OCI-LY3 (cell line): ENCODE data around the gene ANO6.

Experiments
- EZH2phosphoT487 ChIP-seq: fragments of 200-600 bp; shearing (Covaris generic); IDR thresholded peaks from 2 replicates; pipeline ENCODE4 v1.6.1; 2018; ENCODE audit warnings: antibody characterized with exemption, mixed run types, low read depth
- TF ChIP-seq, protein P1 (sequence below): fragments of 200-600, 300-600 bp; sonication (generic); IDR thresholded peaks from 2 replicates; pipeline ENCODE4 v1.5.1; 2014; ENCODE audit warnings: antibody characterized with exemption, low read length, low read depth

DNA sequence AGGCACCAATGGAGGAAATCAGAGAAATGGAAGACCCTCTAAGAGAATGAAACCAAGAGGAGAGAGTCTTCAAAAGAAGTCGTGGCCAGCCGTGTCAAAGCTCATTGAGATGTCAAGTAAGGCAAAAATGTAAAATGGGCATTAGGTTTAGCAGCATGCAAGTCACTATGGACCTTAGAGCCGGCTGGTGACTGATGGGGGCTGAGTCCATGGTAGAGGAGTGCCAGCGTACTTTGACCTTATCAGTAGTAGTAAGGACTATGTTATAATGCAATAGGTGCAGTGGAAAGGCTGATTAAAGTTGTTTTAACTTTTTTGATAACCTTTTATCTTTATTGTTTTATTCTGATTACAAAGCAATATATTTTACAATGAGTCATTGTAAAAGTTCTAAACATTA, 66.5 kb downstream of the ANO6 start:
- TF ChIP-seq, protein P1, sequence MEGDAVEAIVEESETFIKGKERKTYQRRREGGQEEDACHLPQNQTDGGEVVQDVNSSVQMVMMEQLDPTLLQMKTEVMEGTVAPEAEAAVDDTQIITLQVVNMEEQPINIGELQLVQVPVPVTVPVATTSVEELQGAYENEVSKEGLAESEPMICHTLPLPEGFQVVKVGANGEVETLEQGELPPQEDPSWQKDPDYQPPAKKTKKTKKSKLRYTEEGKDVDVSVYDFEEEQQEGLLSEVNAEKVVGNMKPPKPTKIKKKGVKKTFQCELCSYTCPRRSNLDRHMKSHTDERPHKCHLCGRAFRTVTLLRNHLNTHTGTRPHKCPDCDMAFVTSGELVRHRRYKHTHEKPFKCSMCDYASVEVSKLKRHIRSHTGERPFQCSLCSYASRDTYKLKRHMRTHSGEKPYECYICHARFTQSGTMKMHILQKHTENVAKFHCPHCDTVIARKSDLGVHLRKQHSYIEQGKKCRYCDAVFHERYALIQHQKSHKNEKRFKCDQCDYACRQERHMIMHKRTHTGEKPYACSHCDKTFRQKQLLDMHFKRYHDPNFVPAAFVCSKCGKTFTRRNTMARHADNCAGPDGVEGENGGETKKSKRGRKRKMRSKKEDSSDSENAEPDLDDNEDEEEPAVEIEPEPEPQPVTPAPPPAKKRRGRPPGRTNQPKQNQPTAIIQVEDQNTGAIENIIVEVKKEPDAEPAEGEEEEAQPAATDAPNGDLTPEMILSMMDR, result no peak
- TF ChIP-seq EZH2phosphoT487, result no peak
